Measurements from ENCODE around the gene UBE2E1.

Gene UBE2E1

GRCh38 chr3:23931597-23931996 lies 125.8 kb downstream of the UBE2E1 start:
- Mint-ChIP-seq H3K36me3 (ENCODE audit: low read depth) (no peaks in the 10 kb centered on the region), H3K4me3 (no peak overlapping the region), H3K27ac (no peak overlapping the region), H3K9me3 (no peaks in the 10 kb centered on the region), H3K27me3 (no peaks in the 10 kb centered on the region), H3K4me1 (peaks cover 2% of the 10 kb centered on the region)
- DNase-seq (no peak), ATAC-seq (no peak)

DNA sequence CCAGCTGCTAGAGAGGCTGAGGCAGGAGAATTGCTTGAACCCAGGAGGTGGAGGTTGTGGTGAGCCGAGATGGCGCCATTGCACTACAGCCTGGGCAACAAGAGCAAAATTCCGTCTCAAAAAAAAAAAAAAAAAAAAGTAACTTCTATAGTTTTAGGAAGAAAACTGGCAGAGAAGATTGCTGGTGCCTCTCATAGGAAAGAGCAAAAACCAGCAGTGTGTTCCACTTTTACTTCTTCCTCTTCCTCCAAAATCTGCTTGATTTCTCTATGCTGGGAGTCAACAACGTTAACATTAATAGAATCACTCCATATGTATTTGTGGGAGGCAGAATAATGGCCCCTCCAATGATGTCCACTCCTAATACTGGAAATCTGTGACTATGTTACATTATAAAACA lies 126.8 kb downstream of the UBE2E1 start:
- no peaks in the 10 kb centered on the region for H3K36me3 Mint-ChIP-seq (ENCODE audit: low read depth)
- DNase-seq: no peak
- H3K9me3 Mint-ChIP-seq: no peaks in the 10 kb centered on the region
- ATAC-seq: no peak
- H3K4me3 Mint-ChIP-seq: no peak overlapping the region
- peaks cover 2% of the 10 kb centered on the region for H3K4me1 Mint-ChIP-seq
- no peaks in the 10 kb centered on the region for H3K27me3 Mint-ChIP-seq
- no peak overlapping the region for H3K27ac Mint-ChIP-seq

GRCh38 chr3:23934253-23934652 lies 128.5 kb downstream of the UBE2E1 start:
- Mint-ChIP-seq H3K27ac (no peak overlapping the region), H3K4me3 (no peak overlapping the region), H3K27me3 (no peaks in the 10 kb centered on the region), H3K9me3 (peaks cover 3% of the 10 kb centered on the region), H3K4me1 (peaks cover 2% of the 10 kb centered on the region), H3K36me3 (ENCODE audit: low read depth) (no peaks in the 10 kb centered on the region)
- ATAC-seq (no peak), DNase-seq (no peak)

- no peak overlapping the region for H3K4me3 Mint-ChIP-seq
- no peak for ATAC-seq
These were observed 131.5 kb downstream of the UBE2E1 start for GRCh38 chr3:23937296-23937695.

DNA sequence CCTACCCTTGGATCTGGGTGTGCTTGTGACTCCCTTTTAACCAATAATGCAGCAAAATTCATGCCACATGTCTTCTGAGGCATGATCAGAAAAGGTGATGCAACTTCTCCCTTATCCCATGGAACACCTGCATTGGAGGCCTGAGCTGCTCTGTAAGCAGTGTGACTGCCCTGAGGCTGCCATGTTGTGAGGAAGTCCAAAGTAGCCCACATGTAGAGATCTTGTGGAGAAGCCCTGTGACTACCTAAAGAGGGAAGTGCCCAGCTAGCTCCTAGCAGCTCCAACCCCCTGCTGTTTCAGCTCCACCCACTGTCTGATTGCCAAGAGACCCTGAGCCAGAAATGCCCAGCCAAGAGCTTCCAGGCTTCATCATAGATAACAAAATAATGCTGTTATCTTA lies 132.9 kb downstream of the UBE2E1 start:
- ATAC-seq (peak; percentile 28), DNase-seq (no peak)
- Mint-ChIP-seq H3K9me3 (peaks cover 3% of the 10 kb centered on the region), H3K27me3 (peaks cover 3% of the 10 kb centered on the region), H3K36me3 (ENCODE audit: low read depth) (no peaks in the 10 kb centered on the region), H3K4me1 (peaks cover 2% of the 10 kb centered on the region), H3K27ac (no peak overlapping the region), H3K4me3 (no peak overlapping the region)

More at GRCh38 chr3:23937296-23937695, 131.5 kb downstream of the UBE2E1 start:
- H3K27me3 Mint-ChIP-seq: no peaks in the 10 kb centered on the region
- no peak overlapping the region for H3K27ac Mint-ChIP-seq
- no peaks in the 10 kb centered on the region for H3K36me3 Mint-ChIP-seq (ENCODE audit: low read depth)
- DNase-seq: no peak
- peaks cover 3% of the 10 kb centered on the region for H3K9me3 Mint-ChIP-seq
- H3K4me1 Mint-ChIP-seq: peaks cover 2% of the 10 kb centered on the region

- DNase-seq (no peak), ATAC-seq (no peak)
- Mint-ChIP-seq H3K4me3 (no peak overlapping the region), H3K36me3 (ENCODE audit: low read depth) (no peaks in the 10 kb centered on the region), H3K27me3 (peaks cover 10% of the 10 kb centered on the region), H3K9me3 (peaks cover 3% of the 10 kb centered on the region), H3K4me1 (peaks cover 7% of the 10 kb centered on the region), H3K27ac (no peak overlapping the region)
These were observed 135.0 kb downstream of the UBE2E1 start for GRCh38 chr3:23940775-23941174.
